GM19328 (cell line): ENCODE data around the gene DMD.
"Not testable (repeated sequence)": the region's sequence is repeated elsewhere in the genome, so short reads cannot be mapped to it uniquely, and the experiment has no call there.

ENCODE experiments used
- ATAC-seq: cut with Tn5 transposase; IDR thresholded peaks from one replicate; pipeline ENCODE4 v1.9.1; 2021; ENCODE audit warnings: mild to moderate bottlenecking, moderate library complexity; ENCODE audit not compliant: unreplicated experiment

The DMD gene

DNA sequence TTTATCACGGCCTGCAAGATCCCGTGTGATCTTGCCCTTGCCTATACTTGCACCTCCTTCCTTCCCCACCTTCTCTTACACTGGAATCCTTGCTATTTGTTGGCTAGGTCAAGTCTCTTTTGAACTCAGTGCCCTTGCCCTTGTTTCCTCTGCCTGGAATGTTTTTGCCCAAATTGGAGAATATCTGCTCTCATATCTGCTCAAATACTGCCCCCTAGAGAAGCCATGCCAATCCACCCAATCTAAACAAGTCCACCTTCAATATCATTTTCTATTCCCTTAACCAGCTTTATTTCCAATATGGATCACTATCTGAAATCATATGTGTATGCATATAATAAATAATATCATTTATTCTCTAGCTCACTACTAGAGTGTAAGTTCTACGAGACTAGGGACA is 1095.3 kb downstream of the DMD start:
- ATAC-seq: no peak

DNA sequence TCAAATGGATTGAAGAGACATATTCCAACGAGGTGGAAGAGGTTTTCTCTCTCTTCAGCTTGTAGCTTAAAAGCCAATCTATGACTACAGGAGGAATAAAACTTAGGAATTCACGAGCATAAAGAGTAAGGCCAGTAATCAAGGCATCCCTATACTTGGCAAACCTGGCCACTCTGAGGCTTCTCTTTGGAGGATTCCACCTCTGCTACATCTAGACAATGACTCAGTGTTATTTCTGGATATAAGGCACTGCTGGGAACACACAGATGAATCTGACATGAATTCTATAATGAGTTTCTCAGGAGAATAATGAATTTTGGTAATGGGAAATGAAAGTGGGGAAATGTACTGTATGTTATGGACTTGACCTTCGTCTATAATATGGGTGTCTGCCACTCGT is 1123.7 kb downstream of the DMD start:
- ATAC-seq: no peak

DNA sequence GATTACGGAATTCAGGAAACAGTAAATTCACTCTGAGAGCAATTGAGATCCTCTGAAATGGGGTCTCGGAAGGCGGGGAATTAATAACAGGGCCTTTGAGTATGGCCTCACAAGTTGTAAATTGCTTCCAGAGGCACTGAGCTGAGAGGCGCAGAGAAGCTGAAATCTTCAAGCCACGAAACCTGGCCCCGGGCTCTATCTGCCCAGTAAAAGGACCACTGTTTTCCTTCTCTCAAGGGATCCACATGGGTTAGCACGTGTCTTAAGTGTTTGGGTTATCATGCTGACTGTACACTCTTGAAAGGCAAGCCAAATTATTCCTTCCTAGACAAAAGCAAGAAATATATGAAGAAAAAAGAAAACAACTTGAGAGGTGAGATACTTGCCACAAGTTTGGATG is 1126.6 kb downstream of the DMD start:
- ATAC-seq: no peak

DNA sequence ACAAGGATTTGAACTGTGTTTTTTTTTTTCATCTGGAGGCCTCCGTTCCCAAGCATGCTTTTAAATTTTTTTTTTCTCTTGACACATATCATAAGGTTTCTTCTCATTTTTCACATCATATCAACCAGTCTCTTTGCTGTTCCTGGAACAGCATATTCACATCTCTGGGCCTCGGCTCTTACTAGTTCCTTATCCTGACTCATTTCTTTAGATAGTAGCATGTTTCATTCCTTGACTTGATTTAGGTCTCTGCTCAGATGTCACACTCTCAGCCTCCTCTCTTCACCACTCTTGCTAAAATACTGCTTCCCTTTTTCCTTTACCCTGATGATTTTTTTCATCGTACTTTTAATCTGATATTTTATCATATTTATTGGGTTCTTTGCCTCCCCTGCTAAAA is 1163.1 kb downstream of the DMD start:
- no peak for ATAC-seq

DNA sequence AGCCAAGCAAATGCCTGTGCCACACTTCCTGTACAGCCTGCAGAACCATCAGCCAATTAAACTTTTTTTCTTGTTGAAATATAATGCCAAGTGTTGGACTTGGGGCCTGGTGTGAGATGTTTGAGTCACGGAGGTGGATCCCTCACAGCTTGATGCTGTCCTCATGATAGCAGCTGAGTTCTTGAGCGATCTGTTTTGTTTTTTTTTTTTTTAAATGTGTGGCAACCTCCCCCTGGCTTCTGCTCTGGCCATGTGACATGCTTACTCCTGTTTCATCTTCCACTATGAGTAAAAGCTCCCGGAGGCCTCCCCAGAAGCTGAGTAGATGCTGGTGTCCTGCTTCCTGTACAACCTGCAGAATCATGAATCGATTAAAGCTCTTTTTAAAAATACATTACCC is 1166.2 kb downstream of the DMD start:
- no peak for ATAC-seq

DNA sequence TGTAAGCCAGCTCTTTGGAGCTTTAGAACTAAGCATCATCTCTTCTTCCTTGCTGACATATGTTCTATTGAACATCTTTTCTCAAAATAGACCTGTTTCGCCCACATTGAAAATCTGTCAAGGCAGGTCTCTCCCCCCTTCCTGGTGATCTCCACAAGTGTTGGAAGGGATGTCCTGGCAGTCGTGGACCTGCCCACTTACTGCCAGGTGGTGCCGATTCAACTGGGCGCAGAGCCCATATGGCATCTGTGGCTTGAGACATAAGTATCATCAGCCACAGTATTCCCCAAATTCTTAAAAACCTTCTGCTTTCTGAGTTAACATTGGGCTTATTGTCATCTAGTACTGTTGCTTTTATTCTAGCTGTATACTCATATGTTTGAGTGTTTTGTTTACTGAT is 1170.2 kb downstream of the DMD start:
- no peak for ATAC-seq

DNA sequence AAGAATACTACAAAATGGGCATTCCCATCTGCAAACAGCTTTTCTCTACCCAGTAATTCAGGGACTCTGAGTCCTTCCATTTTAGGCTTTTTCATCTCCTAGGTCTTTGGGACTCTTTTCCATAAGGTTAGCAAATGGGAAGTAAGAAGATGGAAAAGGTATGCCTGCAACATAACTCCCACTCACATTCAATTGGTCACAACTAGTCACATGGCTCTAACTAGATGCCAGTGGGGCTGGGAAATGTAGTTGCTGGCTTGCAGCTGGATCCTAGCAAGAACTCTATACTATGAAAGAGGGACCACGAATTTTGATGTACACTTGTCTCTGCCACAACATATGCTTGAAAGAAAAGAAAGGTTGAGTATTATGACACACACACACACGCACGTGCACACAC is 1184.6 kb downstream of the DMD start:
- ATAC-seq: no peak

DNA sequence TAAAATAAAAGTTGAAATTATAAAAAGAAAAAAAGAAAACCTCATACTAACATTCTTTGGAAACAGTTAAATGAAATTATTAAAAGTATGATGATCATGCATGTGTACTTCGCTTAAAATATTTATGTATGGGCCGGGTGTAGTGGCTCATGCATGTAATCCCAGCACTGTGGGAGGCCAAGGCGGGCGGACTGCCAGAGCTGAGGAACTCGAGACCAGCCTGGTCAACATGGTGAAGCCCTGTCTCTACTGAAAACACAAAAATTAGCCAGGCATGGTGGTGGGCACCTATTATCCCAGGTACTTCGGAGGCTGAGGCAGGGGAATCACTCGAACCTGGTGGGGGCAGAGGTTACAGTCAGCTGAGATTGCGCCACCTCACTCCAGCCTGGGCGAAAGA is 1187.3 kb downstream of the DMD start:
- ATAC-seq: no peak

DNA sequence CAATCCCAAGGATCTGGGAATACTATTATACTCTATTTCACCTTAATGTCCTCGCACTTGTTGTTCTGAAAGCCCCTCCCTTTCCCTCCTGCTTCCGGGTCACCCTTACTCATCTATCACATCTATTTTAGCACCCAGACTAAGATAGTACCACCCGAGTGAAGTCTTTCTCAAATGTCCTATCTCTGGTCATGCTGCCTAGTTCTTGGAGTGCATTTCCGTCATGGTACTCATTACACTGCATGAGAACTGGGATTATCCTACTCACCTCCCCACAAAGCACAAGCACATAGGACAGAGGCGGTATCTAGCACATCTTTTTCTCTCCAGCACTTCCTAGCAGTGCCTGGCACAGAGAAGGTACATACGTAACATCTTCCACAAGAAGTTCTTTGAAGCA is 1195.2 kb downstream of the DMD start:
- no peak for ATAC-seq

DNA sequence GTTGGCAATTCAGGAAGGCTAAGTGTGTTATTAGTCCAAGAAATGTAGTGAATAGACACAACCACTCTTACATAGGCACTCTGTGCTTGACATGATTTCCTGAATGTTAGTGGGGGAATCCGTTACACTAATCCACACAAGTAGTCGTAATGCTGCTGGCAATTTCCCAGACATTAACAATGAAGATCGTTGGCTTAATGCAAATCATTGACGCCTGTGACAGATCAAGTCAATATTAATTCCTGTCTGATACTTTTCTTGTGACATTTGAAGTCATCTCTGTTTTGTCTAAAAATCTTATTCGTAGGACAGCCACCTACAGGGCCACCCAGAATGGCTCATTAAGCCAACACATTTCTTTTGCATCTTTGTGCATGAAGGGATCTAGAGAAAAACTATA is 1200.4 kb downstream of the DMD start:
- no peak for ATAC-seq

DNA sequence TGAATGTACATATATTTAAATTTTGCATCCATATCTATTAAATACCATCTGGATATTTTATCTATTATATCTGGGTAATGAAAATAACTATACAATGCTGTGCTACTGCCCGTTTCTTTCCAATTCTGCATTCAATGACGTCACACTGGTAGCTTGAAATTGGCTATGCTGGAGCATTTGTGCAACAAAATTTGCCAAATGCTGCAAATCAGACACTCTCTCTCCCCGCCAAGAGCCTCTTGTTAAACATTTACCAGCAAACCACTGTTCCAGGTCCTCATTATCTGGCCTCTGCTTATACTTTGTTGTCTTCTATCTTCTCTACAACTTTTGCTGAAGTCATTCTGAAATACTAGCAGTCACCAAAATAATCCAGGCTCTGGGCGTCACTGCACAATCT is 1201.1 kb downstream of the DMD start:
- ATAC-seq: no peak

DNA sequence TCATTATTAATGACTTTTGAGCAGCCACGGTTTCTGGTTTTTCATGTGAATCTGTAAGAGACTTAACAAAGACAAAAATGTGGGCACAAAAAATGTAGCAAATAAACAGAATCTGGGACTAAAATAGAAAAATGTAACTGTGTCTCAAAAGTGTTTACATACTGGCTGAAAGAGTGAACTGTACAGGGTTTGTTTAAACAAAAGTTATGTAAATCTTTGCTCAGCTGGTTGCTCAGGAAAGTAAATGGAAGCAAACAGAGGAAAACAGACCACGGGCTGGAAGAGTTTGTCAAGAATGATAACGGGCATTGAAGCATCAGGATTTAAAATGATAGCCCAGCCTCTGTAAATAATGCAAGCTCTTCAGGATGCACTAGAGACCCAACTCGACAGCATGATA is 1217.7 kb downstream of the DMD start:
- ATAC-seq: no peak

DNA sequence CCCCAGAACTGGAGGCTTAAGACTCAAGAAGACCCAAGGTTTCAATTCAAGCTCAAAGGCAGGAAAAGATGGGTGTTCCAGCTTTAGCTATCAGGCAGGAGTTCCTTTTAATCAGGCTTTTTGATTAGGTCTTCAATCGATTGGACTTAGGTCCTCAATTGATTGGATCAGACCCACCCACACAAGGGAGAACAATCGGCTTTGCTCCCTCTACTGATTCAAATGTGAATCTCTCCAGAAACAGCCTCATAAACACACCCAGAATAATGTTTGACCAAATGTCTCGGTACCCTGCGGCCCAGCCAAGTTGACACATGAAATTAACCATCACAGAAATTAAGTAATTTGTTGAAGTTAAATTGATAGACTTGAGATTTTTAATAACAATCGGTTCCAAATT is 1222.4 kb downstream of the DMD start:
- ATAC-seq: no peak

DNA sequence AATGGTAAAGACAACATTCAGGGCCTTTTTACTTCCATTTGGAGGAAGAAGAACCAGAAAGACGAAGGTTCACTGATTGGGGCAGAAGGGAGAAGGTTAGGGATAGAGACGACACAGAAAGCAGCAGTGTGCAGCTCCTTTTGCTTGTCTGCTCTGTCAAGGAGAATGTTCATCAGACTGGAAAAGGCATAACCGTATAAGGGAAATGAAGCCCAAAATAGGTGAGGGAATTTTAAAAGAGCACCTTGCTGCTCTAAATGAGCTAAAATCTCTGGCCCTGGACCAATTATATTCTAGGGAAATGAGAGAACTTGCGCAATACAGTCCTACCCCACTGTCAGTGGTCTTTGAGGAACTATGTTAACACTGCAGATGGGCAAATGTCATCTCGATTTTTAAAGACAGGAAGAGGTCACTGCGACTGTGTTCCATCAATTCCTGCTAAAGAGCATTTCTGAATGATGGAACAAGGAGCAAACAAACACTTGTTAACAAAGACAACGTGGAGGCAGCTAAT is 1229.7 kb downstream of the DMD start:
- no peak for ATAC-seq

DNA sequence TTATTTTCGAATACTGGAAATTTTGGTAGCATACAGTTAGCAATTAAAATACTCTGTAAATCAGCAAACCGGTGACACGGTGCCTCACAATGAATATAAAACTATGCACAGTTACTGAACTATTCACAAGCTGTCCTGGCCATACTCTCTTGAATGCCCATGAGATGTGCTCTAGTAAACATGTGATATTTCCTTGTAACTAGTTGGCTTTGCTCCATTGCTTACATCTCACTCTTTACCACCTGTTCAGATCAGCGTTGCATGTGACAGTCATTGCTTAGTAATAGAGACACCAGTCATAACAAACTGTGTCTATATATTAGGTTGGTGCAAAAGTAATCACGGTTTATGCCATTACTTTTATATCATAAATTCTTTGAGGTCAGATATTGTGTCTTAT is 1241.6 kb downstream of the DMD start:
- no peak for ATAC-seq

DNA sequence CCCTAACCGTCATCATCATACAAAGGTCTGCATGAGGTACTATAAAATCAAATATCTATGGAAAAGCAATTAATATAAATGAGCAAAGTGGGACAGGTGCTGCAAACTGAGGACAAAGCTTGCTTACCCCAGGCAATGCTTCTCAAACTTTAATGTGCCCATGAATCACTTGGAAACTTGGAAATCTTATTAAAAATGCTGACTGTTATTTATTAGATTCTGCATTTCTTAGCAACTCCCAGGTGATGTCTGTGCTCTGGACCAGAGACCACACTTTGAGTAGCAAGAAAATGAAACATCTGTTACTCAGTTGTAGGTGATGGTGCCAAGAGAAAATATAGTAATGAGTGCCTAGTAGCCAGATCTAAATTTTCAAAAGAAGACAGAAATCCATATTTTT is 1249.1 kb downstream of the DMD start:
- ATAC-seq: no peak

DNA sequence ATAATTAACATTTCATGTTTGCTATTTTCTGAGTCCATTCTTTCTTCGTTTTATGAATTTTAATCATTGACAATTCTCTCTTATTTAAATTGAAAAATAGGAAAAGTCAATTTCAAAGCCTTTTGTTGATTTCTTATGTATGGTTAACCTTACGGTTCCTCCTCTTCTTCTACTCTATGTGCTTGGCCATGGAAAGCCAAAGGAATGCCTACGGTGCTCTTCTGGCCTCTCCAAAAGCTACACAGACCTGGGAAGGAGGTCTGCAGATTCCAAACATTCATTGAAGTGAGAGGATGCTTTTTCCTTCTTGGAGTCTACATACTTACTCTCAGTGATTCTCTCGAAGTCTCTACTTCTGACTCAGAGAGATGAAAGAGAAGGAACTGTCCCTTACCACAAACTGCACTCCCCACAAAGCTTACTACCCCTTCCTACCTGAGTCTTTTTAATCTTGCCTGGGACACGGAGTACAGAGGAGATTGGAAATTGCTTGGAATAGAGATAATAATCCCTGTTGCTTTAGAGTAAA is 1276.4 kb downstream of the DMD start:
- ATAC-seq: no peak

DNA sequence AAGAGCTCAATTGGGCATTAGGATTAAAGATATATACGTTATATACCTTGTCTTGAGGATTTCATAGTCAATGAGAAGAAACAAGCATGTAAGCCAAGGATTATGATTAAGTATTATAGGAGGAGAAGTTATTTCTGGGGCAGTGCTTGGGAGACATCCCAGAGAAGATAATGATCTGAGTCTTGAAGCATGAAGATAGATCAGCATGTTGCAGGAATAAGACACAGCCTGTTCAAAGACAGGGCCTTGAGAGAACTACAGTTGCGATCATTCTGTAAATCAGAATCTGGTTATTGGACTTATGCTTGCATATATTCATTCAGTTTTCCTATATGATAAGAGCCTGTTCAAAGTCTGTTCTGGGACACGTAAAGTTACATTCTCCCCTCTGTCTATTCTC is 1277.3 kb downstream of the DMD start:
- ATAC-seq: no peak

DNA sequence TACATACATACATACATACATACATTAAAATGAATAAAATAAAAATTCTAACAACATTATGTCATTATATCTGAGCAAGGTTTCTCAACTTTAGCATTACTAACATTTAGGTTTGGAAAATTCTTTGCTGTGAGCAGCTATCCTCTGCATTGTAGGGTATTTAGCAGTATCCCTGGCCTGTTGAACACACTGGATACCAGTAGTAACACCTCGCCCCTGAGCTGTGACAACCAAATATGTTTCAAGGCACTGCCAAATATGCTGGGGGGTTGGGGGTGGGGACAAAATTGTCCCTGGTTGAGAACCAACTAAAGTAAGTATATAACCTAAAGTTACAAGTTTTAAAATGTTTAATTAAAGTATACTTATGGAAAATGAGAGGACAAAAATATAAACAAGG is 1278.6 kb downstream of the DMD start:
- no peak for ATAC-seq

DNA sequence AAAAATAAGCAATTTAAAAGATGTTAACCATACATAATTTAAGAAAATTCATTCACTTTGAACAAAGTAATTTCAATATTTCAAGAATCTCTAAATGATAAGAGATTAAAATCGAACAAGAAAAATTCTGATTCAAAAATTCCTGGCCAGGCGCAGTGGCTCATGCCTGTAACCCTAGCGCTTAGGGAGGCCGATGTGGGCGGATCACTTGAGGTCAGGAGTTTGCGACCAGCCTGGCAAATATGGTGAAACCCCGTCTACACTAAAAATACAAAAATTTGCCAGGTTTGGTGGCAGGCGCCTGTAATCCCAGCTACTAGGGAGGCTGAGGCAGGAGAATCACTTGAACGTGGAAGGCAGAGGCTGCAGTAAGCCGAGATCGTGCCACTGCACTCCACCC is 1279.0 kb downstream of the DMD start:
- ATAC-seq: not testable (repeated sequence)

DNA sequence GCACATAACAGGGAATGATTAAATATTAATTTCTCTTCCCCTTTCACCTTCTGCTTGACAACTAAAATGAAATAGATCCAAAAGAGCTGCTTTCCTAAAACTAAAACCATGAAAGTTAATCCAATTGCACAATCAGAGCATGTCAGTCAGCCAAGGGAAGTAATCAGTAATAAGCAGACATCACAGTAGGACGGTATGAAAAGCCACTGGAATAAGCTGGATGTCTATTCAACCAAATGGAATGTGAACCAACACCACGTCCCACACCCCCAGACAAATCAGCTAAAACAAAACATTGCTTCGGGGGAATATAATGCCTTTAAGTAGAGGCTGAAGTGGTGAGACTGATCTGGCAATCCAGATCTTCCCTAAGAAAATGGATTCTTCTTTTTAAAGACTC is 1280.1 kb downstream of the DMD start:
- ATAC-seq: no peak

DNA sequence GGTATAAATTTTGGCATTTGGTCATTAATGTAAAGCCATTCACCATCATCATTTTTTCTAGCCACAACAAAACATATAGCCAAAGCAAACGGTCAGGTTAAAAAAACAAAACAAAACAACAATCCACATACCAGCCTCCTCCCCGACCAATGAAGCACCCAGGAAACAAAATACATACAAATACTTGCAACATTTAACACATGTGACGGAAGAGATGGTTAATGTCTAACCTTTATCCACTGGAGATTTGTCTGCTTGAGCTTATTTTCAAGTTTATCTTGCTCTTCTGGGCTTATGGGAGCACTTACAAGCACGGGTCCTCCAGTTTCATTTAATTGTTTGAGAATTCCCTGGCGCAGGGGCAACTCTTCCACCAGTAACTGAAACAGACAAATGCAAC is 1282.0 kb downstream of the DMD start:
- ATAC-seq: no peak

DNA sequence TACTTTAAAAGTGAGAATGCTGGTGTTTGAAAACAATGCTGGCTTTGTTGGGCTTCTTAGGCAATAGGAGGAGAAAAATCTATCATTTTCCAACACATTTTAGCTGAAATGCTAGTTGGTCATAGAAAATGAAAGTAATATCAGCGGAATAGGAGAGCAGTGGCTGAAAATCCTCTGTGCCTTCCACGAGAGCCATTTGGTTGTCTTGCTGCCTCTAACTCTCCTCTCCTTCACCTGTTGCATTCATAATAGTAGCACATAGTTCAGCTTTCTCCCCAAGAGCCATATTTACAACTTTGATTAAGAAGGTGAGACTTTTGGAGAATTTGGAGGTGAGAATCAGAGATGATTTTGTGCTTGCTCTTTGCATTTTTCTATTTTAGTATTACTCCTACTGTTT is 1290.1 kb downstream of the DMD start:
- ATAC-seq: no peak
